OCI-LY3 (cell line): ENCODE measurements around the gene ATG16L2.

ENCODE experiments used
- H2AFZ ChIP-seq: fragments of 200-600, 300-600 bp; shearing (Covaris generic); 2 replicates; pipeline ENCODE4 v1.6.0; 2014; ENCODE audit warnings: antibody characterized with exemption, low read depth, low read length
- H3K27ac ChIP-seq: fragments of 200-600, 300-600 bp; sonication (generic); 2 replicates; pipeline ENCODE4 v1.5.1; 2014; ENCODE audit warnings: mild to moderate bottlenecking, low read length, moderate library complexity, mixed read lengths
- H3K27me3 ChIP-seq: fragments of 200-600, 300-600 bp; sonication (generic); 2 replicates; pipeline ENCODE4 v1.6.1; 2014; ENCODE audit warnings: low read depth, low read length, mixed read lengths
- H3K36me3 ChIP-seq: fragments of 200-600, 300-600 bp; sonication (generic); replicated peaks from 2 replicates; pipeline ENCODE3; 2014; ENCODE audit warnings: low read depth, low read length, mixed read lengths
- H3K4me1 ChIP-seq: fragments of 300-600, 200-600 bp; sonication (generic); 2 replicates; pipeline ENCODE4 v1.6.1; 2014; ENCODE audit warnings: low read length, mixed read lengths
- H3K4me2 ChIP-seq: fragments of 200-600, 300-600 bp; sonication (generic); 2 replicates; pipeline ENCODE4 v1.6.1; 2014; ENCODE audit warnings: low read length, mixed read lengths
- H3K4me3 ChIP-seq: fragments of 300-600, 200-600 bp; sonication (generic); 2 replicates; pipeline ENCODE4 v1.5.1; 2014; ENCODE audit warnings: antibody characterized with exemption, mild to moderate bottlenecking, low read length, moderate library complexity
- H3K79me2 ChIP-seq: fragments of 300-600, 200-600 bp; shearing (Covaris generic); 2 replicates; pipeline ENCODE4 v1.6.1; 2014; ENCODE audit warnings: mild to moderate bottlenecking, low read length, mixed read lengths
- H3K9ac ChIP-seq: fragments of 300-600, 200-600 bp; shearing (Covaris generic); 2 replicates; pipeline ENCODE4 v1.6.0; 2014; ENCODE audit warnings: mild to moderate bottlenecking, low read length, moderate library complexity
- H3K9me3 ChIP-seq: fragments of 200-600, 300-600 bp; shearing (Covaris generic); 2 replicates; pipeline ENCODE4 v1.6.1; 2014; ENCODE audit warnings: low read length, mixed read lengths; ENCODE audit not compliant: insufficient read depth
- H4K20me1 ChIP-seq: fragments of 200-600, 300-600 bp; sonication (generic); 2 replicates; pipeline ENCODE4 v1.6.1; 2016; ENCODE audit warnings: low read length, mixed read lengths; ENCODE audit not compliant: insufficient read depth
- CTCF ChIP-seq: fragments of 200-600, 300-600 bp; sonication (generic); IDR thresholded peaks from 2 replicates; pipeline ENCODE4 v1.5.1; 2014; ENCODE audit warnings: antibody characterized with exemption, low read length, low read depth
- EZH2phosphoT487 ChIP-seq: fragments of 200-600 bp; shearing (Covaris generic); IDR thresholded peaks from 2 replicates; pipeline ENCODE4 v1.6.1; 2018; ENCODE audit warnings: antibody characterized with exemption, mixed run types, low read depth

Gene ATG16L2, protein sequence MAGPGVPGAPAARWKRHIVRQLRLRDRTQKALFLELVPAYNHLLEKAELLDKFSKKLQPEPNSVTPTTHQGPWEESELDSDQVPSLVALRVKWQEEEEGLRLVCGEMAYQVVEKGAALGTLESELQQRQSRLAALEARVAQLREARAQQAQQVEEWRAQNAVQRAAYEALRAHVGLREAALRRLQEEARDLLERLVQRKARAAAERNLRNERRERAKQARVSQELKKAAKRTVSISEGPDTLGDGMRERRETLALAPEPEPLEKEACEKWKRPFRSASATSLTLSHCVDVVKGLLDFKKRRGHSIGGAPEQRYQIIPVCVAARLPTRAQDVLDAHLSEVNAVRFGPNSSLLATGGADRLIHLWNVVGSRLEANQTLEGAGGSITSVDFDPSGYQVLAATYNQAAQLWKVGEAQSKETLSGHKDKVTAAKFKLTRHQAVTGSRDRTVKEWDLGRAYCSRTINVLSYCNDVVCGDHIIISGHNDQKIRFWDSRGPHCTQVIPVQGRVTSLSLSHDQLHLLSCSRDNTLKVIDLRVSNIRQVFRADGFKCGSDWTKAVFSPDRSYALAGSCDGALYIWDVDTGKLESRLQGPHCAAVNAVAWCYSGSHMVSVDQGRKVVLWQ

DNA sequence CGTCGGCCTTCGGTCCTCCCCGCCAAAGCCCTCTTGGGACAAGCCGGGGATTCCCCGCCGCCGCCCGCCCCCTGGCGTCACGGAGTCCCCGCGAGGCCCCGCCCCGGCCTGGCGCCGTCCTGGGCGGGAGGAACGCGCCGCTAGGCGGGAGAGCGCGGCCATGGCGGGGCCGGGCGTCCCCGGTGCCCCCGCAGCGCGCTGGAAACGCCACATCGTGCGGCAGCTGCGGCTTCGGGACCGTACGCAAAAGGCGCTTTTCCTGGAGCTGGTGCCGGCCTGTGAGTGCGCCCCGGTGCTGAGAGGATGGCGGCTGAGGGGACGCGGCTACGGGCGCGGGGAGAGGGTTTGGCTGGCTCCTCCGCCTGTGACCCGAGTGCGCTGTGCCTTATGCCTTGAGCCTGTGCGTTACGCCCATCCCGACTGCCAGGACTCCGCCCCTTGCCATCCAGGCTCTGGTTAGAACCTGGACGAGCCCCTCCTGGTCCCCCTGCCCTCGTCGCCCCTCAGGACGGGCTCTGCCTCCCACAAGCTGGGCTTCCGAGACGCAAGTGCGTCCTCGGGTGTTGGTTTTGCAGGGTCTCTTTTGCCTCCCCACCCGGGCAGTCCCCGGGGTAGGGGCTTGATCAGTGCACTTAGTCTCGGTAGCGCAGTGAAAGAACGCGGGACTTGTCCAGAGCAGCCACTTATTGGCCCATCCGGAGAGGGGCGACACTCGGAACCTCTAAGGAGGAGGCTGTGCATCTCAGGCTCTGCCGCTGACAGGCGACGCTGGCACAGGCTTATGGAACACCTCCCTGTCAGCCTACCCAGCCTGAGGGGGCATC lies at the start of gene ATG16L2:
ATG16L2 (plus strand) TSS at position 126 of the 824 bp plus-strand sequence; CDS start at position 161, 35 bp downstream.
- H3K4me1 ChIP-seq = peaks cover 17% of the 10 kb centered on the region
- peaks cover 25% of the 10 kb centered on the region for H3K36me3 ChIP-seq
- H3K9me3 ChIP-seq = no peaks in the 10 kb centered on the region
- peak within 1 kb of the TSS; percentile 94 for H3K9ac ChIP-seq
- no peaks in the 10 kb centered on the region for H3K27me3 ChIP-seq
- H4K20me1 ChIP-seq = peaks cover 4% of the 10 kb centered on the region; the same call in 1 of the 2 replicates
- H3K4me2 ChIP-seq = peak within 1 kb of the TSS; percentile 93
- TF ChIP-seq CTCF (peak; percentile 7), EZH2phosphoT487 (no peak)
- H3K27ac ChIP-seq = peak within 1 kb of the TSS; percentile 68
- peak within 1 kb of the TSS; percentile 85 for H3K4me3 ChIP-seq
- H3K79me2 ChIP-seq = peaks cover 50% of the 10 kb centered on the region
- peak within 1 kb of the TSS; percentile 48; the same call in 1 of the 2 replicates for H2AFZ ChIP-seq

GRCh38 chr11:72764503-72764902 lies 49.7 kb upstream of the ATG16L2 start:
- Histone ChIP-seq H3K4me1 (peaks cover 21% of the 10 kb centered on the region), H3K36me3 (no peaks in the 10 kb centered on the region), H3K4me2 (no peak overlapping the region), H3K79me2 (no peaks in the 10 kb centered on the region), H4K20me1 (no peaks in the 10 kb centered on the region), H3K9ac (no peak overlapping the region), H3K27me3 (no peaks in the 10 kb centered on the region), H3K27ac (no peak overlapping the region), H3K4me3 (no peak overlapping the region), H3K9me3 (no peaks in the 10 kb centered on the region), H2AFZ (no peak overlapping the region)
- TF ChIP-seq CTCF (no peak), EZH2phosphoT487 (no peak)

GRCh38 chr11:72766152-72766902 lies 47.9 kb upstream of the ATG16L2 start:
- H3K36me3 ChIP-seq = no peaks in the 10 kb centered on the region
- no peaks in the 10 kb centered on the region for H4K20me1 ChIP-seq
- H3K4me1 ChIP-seq = peaks cover 21% of the 10 kb centered on the region
- H3K79me2 ChIP-seq = no peaks in the 10 kb centered on the region
- no peaks in the 10 kb centered on the region for H3K27me3 ChIP-seq
- H2AFZ ChIP-seq = no peak overlapping the region
- H3K9me3 ChIP-seq = no peaks in the 10 kb centered on the region
- H3K27ac ChIP-seq = no peak overlapping the region
- TF ChIP-seq CTCF = no peak
- TF ChIP-seq EZH2phosphoT487 = no peak
- H3K9ac ChIP-seq = no peak overlapping the region
- no peak overlapping the region for H3K4me3 ChIP-seq
- no peak overlapping the region for H3K4me2 ChIP-seq
